ENCODE data around the gene GBA3.

DNA sequence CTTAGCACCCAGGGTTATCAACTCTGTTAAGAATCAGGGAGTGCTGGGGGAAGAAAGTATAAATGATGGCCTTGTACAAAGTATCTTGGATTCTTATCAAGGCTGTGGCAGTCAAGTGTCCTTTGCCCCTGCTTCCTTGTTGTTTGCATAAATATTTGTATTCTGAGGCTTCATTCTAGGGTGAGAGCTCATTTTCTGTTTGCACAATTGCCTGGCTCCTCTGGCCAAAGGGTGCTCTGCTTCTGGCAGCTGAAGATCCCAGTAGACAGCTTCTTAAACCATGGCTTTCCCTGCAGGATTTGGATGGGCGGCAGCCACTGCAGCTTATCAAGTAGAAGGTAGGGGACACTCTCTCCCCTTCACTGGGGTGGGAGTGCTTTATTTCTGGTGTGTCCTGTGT, at the start of gene GBA3:
- TF ChIP-seq, protein P1, sequence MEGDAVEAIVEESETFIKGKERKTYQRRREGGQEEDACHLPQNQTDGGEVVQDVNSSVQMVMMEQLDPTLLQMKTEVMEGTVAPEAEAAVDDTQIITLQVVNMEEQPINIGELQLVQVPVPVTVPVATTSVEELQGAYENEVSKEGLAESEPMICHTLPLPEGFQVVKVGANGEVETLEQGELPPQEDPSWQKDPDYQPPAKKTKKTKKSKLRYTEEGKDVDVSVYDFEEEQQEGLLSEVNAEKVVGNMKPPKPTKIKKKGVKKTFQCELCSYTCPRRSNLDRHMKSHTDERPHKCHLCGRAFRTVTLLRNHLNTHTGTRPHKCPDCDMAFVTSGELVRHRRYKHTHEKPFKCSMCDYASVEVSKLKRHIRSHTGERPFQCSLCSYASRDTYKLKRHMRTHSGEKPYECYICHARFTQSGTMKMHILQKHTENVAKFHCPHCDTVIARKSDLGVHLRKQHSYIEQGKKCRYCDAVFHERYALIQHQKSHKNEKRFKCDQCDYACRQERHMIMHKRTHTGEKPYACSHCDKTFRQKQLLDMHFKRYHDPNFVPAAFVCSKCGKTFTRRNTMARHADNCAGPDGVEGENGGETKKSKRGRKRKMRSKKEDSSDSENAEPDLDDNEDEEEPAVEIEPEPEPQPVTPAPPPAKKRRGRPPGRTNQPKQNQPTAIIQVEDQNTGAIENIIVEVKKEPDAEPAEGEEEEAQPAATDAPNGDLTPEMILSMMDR (IDR thresholded peaks at IDR 0.05), result no peak
- TF ChIP-seq POLR2A (IDR thresholded peaks at IDR 0.05), result no peak

All from body of pancreas (tissue), 4 donors.